ENCODE measurements around the gene HSBP1L1.

The HSBP1L1 gene

DNA sequence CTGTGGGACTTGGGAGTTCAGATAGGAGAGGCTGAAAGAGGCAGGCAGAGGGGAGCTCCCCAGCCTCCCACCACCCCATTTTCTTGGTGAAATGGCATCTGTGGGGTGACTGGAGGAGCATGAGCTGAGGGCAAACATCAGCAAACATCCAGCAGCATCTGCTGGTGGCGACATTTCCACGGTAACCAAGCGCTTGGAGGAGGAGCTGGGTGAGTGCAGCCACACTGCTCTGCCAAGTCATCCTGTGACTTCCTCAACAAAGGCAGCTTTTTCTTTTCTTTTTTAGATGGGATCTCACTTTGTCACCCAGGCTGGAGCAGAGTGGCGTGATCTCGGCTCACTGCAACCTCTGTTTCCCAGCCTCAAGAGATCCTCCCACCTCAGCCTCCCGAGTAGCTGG, 18.3 kb downstream of the HSBP1L1 start (continued):
- TF ChIP-seq ZNF704 (tag by site-specific recombination; IDR thresholded peaks at IDR 0.05) (no peak), ZNF184 (tag by site-specific recombination; IDR thresholded peaks at IDR 0.05) (no peak), ZNF670 (tag by site-specific recombination; IDR thresholded peaks at IDR 0.05; ENCODE audit: low read depth) (no peak), ZNF2 (tag by site-specific recombination; IDR thresholded peaks at IDR 0.05) (no peak), ZNF433 (tag by site-specific recombination; IDR thresholded peaks at IDR 0.05; ENCODE audit: low read depth) (no peak), ZNF19 (tag by site-specific recombination; IDR thresholded peaks at IDR 0.05; ENCODE audit: low read depth) (no peak), ZNF23 (tag by site-specific recombination; IDR thresholded peaks at IDR 0.05; ENCODE audit: borderline replicate concordance) (no peak), ZNF248 (tag by site-specific recombination; IDR thresholded peaks at IDR 0.05) (no peak), HOXA7 (CRISPR knock-in tag; IDR thresholded peaks at IDR 0.05; ENCODE audit: borderline replicate concordance) (no peak)

- Histone ChIP-seq H3K27ac (ENCODE audit: extremely low read depth, low read depth, low read length) (no peak overlapping the region), H3K4me3 (ENCODE audit: low read depth, low read length) (no peak overlapping the region), H3K4me1 (ENCODE audit: control insufficient read depth, insufficient read depth, low read length) (peaks cover 12% of the 10 kb centered on the region), H3K9me3 (ENCODE audit: control insufficient read depth, insufficient read depth, low read depth, low read length) (no peaks in the 10 kb centered on the region), H3K36me3 (ENCODE audit: control insufficient read depth in 2 of 2, insufficient read depth in 1 of 2, low read length in 2 of 2) (peaks cover 28 to 52% of the 10 kb centered on the region in 2 experiments)
- TF ChIP-seq ZNF18 (tag by site-specific recombination; IDR thresholded peaks at IDR 0.05) = no peak
- no peak for TF ChIP-seq ZBTB1 (tag by site-specific recombination; IDR thresholded peaks at IDR 0.05)
- TF ChIP-seq ZNF169 (tag by site-specific recombination; IDR thresholded peaks at IDR 0.05) = no peak
- ChIA-PET CTCF (interaction anchor here (1.1 to 1.4 kb wide), 2 partner anchors 17 to 38 kb away, joined by 3 to 10 read pairs; no protein-coding TSS in a partner anchor), POLR2A (interaction anchor here (0.6 kb wide), 2 partner anchors 150 to 267 kb away, joined by 3 read pairs; no protein-coding TSS in a partner anchor)
These were observed 18.8 kb downstream of the HSBP1L1 start for GRCh38 chr18:79983253-79983652.

DNA sequence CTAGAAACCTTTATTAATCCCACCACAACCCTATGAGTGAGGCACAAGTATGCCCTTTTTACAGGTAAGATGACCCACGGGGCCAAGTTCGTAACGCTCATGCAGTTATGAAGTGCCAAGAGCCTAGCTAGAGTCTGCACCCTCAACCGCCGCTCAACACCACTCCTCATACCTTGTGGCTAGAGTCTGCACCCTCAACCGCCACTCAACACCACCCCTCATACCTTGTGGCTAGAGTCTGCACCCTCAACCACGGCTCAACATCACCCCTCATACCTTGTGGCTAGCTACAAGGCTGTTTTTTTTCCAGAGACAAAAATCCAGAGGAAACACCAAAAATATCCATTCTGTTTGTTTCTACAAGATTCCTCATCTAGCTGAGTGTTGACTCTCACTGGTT, 19.4 kb downstream of the HSBP1L1 start:
- CTCF ChIA-PET = interaction anchor here (1.1 to 1.4 kb wide), 2 partner anchors 18 to 37 kb away, joined by 3 to 10 read pairs; no protein-coding TSS in a partner anchor
- Histone ChIP-seq H3K9me3 (ENCODE audit: control insufficient read depth, insufficient read depth, low read depth, low read length) (no peaks in the 10 kb centered on the region), H3K4me3 (ENCODE audit: low read depth, low read length) (no peak overlapping the region), H3K27ac (ENCODE audit: extremely low read depth, low read depth, low read length) (no peak overlapping the region), H3K36me3 (ENCODE audit: control insufficient read depth in 2 of 2, insufficient read depth in 1 of 2, low read length in 2 of 2) (peaks cover 27 to 52% of the 10 kb centered on the region in 2 experiments), H3K4me1 (ENCODE audit: control insufficient read depth, insufficient read depth, low read length) (peaks cover 12% of the 10 kb centered on the region)
- no peak for TF ChIP-seq ZNF747 (tag by site-specific recombination; IDR thresholded peaks at IDR 0.05)
- TF ChIP-seq RBAK (tag by site-specific recombination; IDR thresholded peaks at IDR 0.05) = no peak
- TF ChIP-seq ZNF48 (tag by site-specific recombination; IDR thresholded peaks at IDR 0.05) = no peak
- TF ChIP-seq ZNF354C (tag by site-specific recombination; IDR thresholded peaks at IDR 0.05; ENCODE audit: borderline replicate concordance, low read depth) = no peak
- TF ChIP-seq ZNF423 (tag by site-specific recombination; IDR thresholded peaks at IDR 0.05) = no peak
- no peak for TF ChIP-seq PATZ1 (tag by site-specific recombination; IDR thresholded peaks at IDR 0.05)
- POLR2A ChIA-PET = interaction anchor here (0.6 to 1.4 kb wide), 2 partner anchors 22 to 266 kb away, joined by 3 to 4 read pairs; no protein-coding TSS in a partner anchor

All from HEK293 (cell line).